GM23338 (cell line): ENCODE measurements around the gene PLA2G1B. TPM values are rescaled to one million over a fixed set of nuclear protein-coding genes. Genes with fewer than 3 reads are reported as not detected.

Experiments
- ATAC-seq: fragments of 200-7000 bp; cut with Tn5 transposase; 3 replicates; pipeline ENCODE4 v1.9.1; 2020
- DNase-seq: peaks from one replicate; pipeline ENCODE4 v3.0.0-alpha.2; 2015; ENCODE audit warnings: low spot score
- H2AFZ ChIP-seq: fragments of 200-600 bp; sonication (generic); 2 replicates; pipeline ENCODE4 v1.8.0; 2016; ENCODE audit warnings: antibody characterized with exemption, mild to moderate bottlenecking, moderate library complexity
- H3F3A ChIP-seq: fragments of 200-600 bp; sonication (generic); replicated peaks from 2 replicates; pipeline ENCODE4 v1.8.0; 2017; ENCODE audit warnings: antibody characterized with exemption, mixed run types, low read depth
- H3K27ac ChIP-seq: fragments of 200-600 bp; sonication (generic); 2 replicates; pipeline ENCODE4 v1.6.1; 2016; ENCODE audit warnings: low read depth
- H3K27me3 ChIP-seq: fragments of 200-600 bp; sonication (generic); 2 replicates; pipeline ENCODE4 v1.8.0; 2016; ENCODE audit warnings: mild to moderate bottlenecking, mixed run types, moderate library complexity; ENCODE audit not compliant: insufficient read depth
- H3K36me3 ChIP-seq: fragments of 200-600 bp; sonication (generic); 2 replicates; pipeline ENCODE4 v1.8.0; 2016; ENCODE audit warnings: mild to moderate bottlenecking; ENCODE audit not compliant: insufficient read depth
- H3K4me1 ChIP-seq: fragments of 200-600 bp; sonication (generic); 2 replicates; pipeline ENCODE4 v1.8.0; 2016; ENCODE audit warnings: mild to moderate bottlenecking, moderate library complexity; ENCODE audit not compliant: insufficient read depth
- H3K4me2 ChIP-seq: fragments of 200-600 bp; sonication (generic); 2 replicates; pipeline ENCODE4 v1.7.1; 2017; ENCODE audit warnings: mixed run types
- H3K4me3 ChIP-seq: fragments of 200-600 bp; sonication (generic); 2 replicates; pipeline ENCODE4 v1.6.1; 2016; ENCODE audit warnings: mixed run types
- H3K79me2 ChIP-seq: fragments of 200-600 bp; sonication (generic); replicated peaks from 2 replicates; pipeline ENCODE4 v1.8.0; 2017; ENCODE audit warnings: mild to moderate bottlenecking; ENCODE audit not compliant: insufficient read depth
- H3K9me2 ChIP-seq: fragments of 200-600 bp; sonication (generic); 2 replicates; pipeline ENCODE4 v1.8.0; 2017; ENCODE audit not compliant: insufficient read depth
- H4K20me1 ChIP-seq: fragments of 200-600 bp; sonication (generic); replicated peaks from 2 replicates; pipeline ENCODE4 v1.8.0; 2017; ENCODE audit warnings: mild to moderate bottlenecking; ENCODE audit not compliant: insufficient read depth
- H3K27ac Mint-ChIP-seq: 2 replicates; pipeline ENCODE4 v1.8.0; 2020; ENCODE audit warnings: inconsistent platforms, mild to moderate bottlenecking, moderate library complexity, mixed read lengths
- H3K27me3 Mint-ChIP-seq: 3 replicates; pipeline ENCODE4 v1.8.0; 2022; ENCODE audit warnings: low read depth, mild to moderate bottlenecking, moderate library complexity, mixed read lengths, inconsistent platforms; ENCODE audit not compliant: insufficient read depth, poor library complexity
- H3K36me3 Mint-ChIP-seq: 3 replicates; pipeline ENCODE4 v1.8.0; 2021; ENCODE audit warnings: low read depth, mild to moderate bottlenecking, inconsistent platforms, moderate library complexity, mixed read lengths
- H3K4me1 Mint-ChIP-seq: 3 replicates; pipeline ENCODE4 v1.8.0; 2020; ENCODE audit warnings: mild to moderate bottlenecking, inconsistent platforms, mixed read lengths
- H3K4me3 Mint-ChIP-seq: 3 replicates; pipeline ENCODE4 v1.8.0; 2021; ENCODE audit warnings: moderate library complexity, mild to moderate bottlenecking, inconsistent platforms, mixed read lengths
- H3K9me3 Mint-ChIP-seq: 3 replicates; pipeline ENCODE4 v1.8.0; 2020; ENCODE audit warnings: moderate library complexity, mild to moderate bottlenecking, inconsistent platforms, mixed read lengths
- CREB1 ChIP-seq: fragments of 250-450 bp; sonication (Bioruptor Pico); IDR thresholded peaks from 2 replicates; pipeline ENCODE4 v1.5.0; 2020; ENCODE audit warnings: low read depth, mild to moderate bottlenecking, moderate library complexity
- EZH2 ChIP-seq: fragments of 200-600 bp; sonication (generic); IDR thresholded peaks from one replicate; pipeline ENCODE4 v1.8.0; 2017; ENCODE audit warnings: antibody characterized with exemption, mild to moderate bottlenecking, low read depth; ENCODE audit not compliant: unreplicated experiment
- JUNB ChIP-seq: IDR thresholded peaks from one replicate; pipeline ENCODE4 v1.6.1; 2016; ENCODE audit warnings: antibody characterized with exemption; ENCODE audit not compliant: unreplicated experiment
- NANOG ChIP-seq: IDR thresholded peaks from 2 replicates; pipeline ENCODE4 v1.6.1; 2016; ENCODE audit warnings: antibody characterized with exemption, borderline replicate concordance
- POLR2AphosphoS5 ChIP-seq: IDR thresholded peaks from 2 replicates; pipeline ENCODE4 v1.6.1; 2016; ENCODE audit warnings: antibody characterized with exemption, low read depth
- STAT1 ChIP-seq: IDR thresholded peaks from one replicate; pipeline ENCODE4 v1.6.1; 2016; ENCODE audit warnings: antibody characterized with exemption; ENCODE audit not compliant: unreplicated experiment
- ZNF114 ChIP-seq: fragments of 250-450 bp; sonication (Bioruptor Pico); IDR thresholded peaks from 2 replicates; pipeline ENCODE4 v1.5.0; 2020; ENCODE audit warnings: mild to moderate bottlenecking, moderate library complexity
- ZNF331 ChIP-seq: fragments of 250-450 bp; sonication (Bioruptor Pico); IDR thresholded peaks from 2 replicates; pipeline ENCODE4 v1.5.0; 2020; ENCODE audit warnings: low read depth, mild to moderate bottlenecking, moderate library complexity
- polyA plus RNA-seq: library from polyadenylated mRNA; unstranded; fragments of >200 nt; fragmentation: Nextera tagmentation; extraction: Ambion mirVana; gene quantifications from 2 replicates; pipeline ENCODE4 v1.2.1, GENCODE V29; 2016
- total RNA-seq: library from RNA; depleted of rRNA; stranded (reverse); fragments of >200 nt; shearing (Covaris generic); gene quantifications from 2 replicates; pipeline ENCODE4 v1.2.3, GENCODE V29; 2014
- TF ChIP-seq, protein P1 (sequence below): IDR thresholded peaks from one replicate; pipeline ENCODE4 v1.6.1; 2018; ENCODE audit warnings: antibody characterized with exemption; ENCODE audit not compliant: unreplicated experiment
- TF ChIP-seq, protein P2 (sequence below), 2 experiments: fragments of 200-600 bp in 1 of 2; sonication (generic) in 1 of 2; conservative IDR thresholded peaks; 2 replicates each; pipeline versions ENCODE4 v1.5.1 to v1.6.1; 2016 to 2017; ENCODE audit warnings: antibody characterized with exemption in 2 of 2, low read depth in 2 of 2, mild to moderate bottlenecking in 2 of 2, moderate library complexity in 1 of 2
- TF ChIP-seq, protein P3 (sequence below): IDR thresholded peaks from 2 replicates; pipeline ENCODE4 v1.6.1; 2016; ENCODE audit warnings: antibody characterized with exemption
- TF ChIP-seq, protein P4 (sequence below): fragments of 250-450 bp; sonication (Bioruptor Pico); IDR thresholded peaks from 2 replicates; pipeline ENCODE4 v1.5.0; 2020; ENCODE audit warnings: mild to moderate bottlenecking, moderate library complexity

The PLA2G1B gene
- total and polyA plus RNA-seq, 2 experiments from 2014 or later: not detected

DNA sequence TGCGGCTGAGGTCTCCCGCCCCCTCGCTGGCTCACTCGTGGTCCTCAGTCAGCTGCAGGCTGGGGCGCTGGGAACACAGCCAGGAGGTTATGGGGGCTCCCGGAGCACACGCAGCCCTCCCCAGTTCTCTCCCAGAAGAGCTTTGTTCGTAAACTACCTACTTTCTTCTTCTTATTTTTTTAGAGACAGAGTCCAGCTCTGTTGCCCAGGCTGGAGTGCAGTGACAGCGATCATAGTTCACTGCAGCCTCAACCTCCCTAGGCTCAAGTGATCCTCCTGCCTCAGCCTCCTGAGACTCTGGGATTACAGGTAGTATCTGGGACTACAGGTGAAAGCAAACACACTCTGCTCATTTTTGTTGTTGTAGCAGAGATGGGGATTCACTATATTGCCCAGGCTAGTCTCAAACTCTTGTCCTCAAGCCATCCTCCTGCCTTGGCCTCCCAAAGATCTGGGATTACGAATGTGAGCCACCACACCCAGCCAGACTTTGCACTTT lies 15.5 kb upstream of the PLA2G1B start:
- Mint-ChIP-seq H3K4me1 (peaks cover 4% of the 10 kb centered on the region; the same call in 1 of the 3 replicates), H3K9me3 (peaks cover 13% of the 10 kb centered on the region), H3K27me3 (peaks cover 27% of the 10 kb centered on the region), H3K4me3 (no peak overlapping the region), H3K36me3 (peaks cover 45% of the 10 kb centered on the region), H3K27ac (no peak overlapping the region)
- H3K4me3 ChIP-seq: peak overlapping the region; percentile 30; the same call in 1 of the 2 replicates
- TF ChIP-seq POLR2AphosphoS5: no peak
- no peak for TF ChIP-seq ZNF114 (CRISPR knock-in tag)
- no peak for TF ChIP-seq NANOG
- no peak for TF ChIP-seq STAT1
- no peak for TF ChIP-seq EZH2
- TF ChIP-seq ZNF331 (CRISPR knock-in tag): no peak
- TF ChIP-seq CREB1 (CRISPR knock-in tag): no peak
- TF ChIP-seq, protein P1, sequence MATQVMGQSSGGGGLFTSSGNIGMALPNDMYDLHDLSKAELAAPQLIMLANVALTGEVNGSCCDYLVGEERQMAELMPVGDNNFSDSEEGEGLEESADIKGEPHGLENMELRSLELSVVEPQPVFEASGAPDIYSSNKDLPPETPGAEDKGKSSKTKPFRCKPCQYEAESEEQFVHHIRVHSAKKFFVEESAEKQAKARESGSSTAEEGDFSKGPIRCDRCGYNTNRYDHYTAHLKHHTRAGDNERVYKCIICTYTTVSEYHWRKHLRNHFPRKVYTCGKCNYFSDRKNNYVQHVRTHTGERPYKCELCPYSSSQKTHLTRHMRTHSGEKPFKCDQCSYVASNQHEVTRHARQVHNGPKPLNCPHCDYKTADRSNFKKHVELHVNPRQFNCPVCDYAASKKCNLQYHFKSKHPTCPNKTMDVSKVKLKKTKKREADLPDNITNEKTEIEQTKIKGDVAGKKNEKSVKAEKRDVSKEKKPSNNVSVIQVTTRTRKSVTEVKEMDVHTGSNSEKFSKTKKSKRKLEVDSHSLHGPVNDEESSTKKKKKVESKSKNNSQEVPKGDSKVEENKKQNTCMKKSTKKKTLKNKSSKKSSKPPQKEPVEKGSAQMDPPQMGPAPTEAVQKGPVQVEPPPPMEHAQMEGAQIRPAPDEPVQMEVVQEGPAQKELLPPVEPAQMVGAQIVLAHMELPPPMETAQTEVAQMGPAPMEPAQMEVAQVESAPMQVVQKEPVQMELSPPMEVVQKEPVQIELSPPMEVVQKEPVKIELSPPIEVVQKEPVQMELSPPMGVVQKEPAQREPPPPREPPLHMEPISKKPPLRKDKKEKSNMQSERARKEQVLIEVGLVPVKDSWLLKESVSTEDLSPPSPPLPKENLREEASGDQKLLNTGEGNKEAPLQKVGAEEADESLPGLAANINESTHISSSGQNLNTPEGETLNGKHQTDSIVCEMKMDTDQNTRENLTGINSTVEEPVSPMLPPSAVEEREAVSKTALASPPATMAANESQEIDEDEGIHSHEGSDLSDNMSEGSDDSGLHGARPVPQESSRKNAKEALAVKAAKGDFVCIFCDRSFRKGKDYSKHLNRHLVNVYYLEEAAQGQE: no peak
- TF ChIP-seq, protein P2, sequence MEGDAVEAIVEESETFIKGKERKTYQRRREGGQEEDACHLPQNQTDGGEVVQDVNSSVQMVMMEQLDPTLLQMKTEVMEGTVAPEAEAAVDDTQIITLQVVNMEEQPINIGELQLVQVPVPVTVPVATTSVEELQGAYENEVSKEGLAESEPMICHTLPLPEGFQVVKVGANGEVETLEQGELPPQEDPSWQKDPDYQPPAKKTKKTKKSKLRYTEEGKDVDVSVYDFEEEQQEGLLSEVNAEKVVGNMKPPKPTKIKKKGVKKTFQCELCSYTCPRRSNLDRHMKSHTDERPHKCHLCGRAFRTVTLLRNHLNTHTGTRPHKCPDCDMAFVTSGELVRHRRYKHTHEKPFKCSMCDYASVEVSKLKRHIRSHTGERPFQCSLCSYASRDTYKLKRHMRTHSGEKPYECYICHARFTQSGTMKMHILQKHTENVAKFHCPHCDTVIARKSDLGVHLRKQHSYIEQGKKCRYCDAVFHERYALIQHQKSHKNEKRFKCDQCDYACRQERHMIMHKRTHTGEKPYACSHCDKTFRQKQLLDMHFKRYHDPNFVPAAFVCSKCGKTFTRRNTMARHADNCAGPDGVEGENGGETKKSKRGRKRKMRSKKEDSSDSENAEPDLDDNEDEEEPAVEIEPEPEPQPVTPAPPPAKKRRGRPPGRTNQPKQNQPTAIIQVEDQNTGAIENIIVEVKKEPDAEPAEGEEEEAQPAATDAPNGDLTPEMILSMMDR (conservative IDR thresholded peaks at IDR 0.05; ENCODE audit: low read depth in 2 of 2): no peak
- TF ChIP-seq, protein P3, sequence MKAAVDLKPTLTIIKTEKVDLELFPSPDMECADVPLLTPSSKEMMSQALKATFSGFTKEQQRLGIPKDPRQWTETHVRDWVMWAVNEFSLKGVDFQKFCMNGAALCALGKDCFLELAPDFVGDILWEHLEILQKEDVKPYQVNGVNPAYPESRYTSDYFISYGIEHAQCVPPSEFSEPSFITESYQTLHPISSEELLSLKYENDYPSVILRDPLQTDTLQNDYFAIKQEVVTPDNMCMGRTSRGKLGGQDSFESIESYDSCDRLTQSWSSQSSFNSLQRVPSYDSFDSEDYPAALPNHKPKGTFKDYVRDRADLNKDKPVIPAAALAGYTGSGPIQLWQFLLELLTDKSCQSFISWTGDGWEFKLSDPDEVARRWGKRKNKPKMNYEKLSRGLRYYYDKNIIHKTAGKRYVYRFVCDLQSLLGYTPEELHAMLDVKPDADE: no peak
- no peak for TF ChIP-seq JUNB
- TF ChIP-seq, protein P4, sequence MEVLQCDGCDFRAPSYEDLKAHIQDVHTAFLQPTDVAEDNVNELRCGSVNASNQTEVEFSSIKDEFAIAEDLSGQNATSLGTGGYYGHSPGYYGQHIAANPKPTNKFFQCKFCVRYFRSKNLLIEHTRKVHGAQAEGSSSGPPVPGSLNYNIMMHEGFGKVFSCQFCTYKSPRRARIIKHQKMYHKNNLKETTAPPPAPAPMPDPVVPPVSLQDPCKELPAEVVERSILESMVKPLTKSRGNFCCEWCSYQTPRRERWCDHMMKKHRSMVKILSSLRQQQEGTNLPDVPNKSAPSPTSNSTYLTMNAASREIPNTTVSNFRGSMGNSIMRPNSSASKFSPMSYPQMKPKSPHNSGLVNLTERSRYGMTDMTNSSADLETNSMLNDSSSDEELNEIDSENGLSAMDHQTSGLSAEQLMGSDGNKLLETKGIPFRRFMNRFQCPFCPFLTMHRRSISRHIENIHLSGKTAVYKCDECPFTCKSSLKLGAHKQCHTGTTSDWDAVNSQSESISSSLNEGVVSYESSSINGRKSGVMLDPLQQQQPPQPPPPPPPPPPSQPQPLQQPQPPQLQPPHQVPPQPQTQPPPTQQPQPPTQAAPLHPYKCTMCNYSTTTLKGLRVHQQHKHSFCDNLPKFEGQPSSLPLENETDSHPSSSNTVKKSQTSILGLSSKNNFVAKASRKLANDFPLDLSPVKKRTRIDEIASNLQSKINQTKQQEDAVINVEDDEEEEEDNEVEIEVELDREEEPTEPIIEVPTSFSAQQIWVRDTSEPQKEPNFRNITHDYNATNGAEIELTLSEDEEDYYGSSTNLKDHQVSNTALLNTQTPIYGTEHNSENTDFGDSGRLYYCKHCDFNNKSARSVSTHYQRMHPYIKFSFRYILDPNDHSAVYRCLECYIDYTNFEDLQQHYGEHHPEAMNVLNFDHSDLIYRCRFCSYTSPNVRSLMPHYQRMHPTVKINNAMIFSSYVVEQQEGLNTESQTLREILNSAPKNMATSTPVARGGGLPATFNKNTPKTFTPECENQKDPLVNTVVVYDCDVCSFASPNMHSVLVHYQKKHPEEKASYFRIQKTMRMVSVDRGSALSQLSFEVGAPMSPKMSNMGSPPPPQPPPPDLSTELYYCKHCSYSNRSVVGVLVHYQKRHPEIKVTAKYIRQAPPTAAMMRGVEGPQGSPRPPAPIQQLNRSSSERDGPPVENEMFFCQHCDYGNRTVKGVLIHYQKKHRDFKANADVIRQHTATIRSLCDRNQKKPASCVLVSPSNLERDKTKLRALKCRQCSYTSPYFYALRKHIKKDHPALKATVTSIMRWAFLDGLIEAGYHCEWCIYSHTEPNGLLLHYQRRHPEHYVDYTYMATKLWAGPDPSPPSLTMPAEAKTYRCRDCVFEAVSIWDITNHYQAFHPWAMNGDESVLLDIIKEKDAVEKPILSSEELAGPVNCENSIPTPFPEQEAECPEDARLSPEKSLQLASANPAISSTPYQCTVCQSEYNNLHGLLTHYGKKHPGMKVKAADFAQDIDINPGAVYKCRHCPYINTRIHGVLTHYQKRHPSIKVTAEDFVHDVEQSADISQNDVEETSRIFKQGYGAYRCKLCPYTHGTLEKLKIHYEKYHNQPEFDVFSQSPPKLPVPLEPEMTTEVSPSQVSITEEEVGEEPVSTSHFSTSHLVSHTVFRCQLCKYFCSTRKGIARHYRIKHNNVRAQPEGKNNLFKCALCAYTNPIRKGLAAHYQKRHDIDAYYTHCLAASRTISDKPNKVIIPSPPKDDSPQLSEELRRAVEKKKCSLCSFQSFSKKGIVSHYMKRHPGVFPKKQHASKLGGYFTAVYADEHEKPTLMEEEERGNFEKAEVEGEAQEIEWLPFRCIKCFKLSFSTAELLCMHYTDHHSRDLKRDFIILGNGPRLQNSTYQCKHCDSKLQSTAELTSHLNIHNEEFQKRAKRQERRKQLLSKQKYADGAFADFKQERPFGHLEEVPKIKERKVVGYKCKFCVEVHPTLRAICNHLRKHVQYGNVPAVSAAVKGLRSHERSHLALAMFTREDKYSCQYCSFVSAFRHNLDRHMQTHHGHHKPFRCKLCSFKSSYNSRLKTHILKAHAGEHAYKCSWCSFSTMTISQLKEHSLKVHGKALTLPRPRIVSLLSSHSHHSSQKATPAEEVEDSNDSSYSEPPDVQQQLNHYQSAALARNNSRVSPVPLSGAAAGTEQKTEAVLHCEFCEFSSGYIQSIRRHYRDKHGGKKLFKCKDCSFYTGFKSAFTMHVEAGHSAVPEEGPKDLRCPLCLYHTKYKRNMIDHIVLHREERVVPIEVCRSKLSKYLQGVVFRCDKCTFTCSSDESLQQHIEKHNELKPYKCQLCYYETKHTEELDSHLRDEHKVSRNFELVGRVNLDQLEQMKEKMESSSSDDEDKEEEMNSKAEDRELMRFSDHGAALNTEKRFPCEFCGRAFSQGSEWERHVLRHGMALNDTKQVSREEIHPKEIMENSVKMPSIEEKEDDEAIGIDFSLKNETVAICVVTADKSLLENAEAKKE (CRISPR knock-in tag): no peak
- no peaks in the 10 kb centered on the region for H3K36me3 ChIP-seq
- H3K4me2 ChIP-seq: peak overlapping the region; percentile 43; the same call in 1 of the 2 replicates
- H3F3A ChIP-seq: no peaks in the 10 kb centered on the region
- no peak for ATAC-seq
- H3K79me2 ChIP-seq: no peaks in the 10 kb centered on the region
- no peak overlapping the region for H2AFZ ChIP-seq
- no peaks in the 10 kb centered on the region for H3K9me2 ChIP-seq
- no peaks in the 10 kb centered on the region for H4K20me1 ChIP-seq
- H3K27me3 ChIP-seq: no peaks in the 10 kb centered on the region
- H3K27ac ChIP-seq: no peak overlapping the region
- DNase-seq: no peak
- H3K4me1 ChIP-seq: no peaks in the 10 kb centered on the region
